Activated T-cell treated with anti-CD3 and anti-CD28 coated beads, Interleukin-2, amount 50 U/mL, for 4 hours (primary cell): ENCODE data around the gene TNPO2. TPM values are rescaled to one million over a fixed set of nuclear protein-coding genes. Genes with fewer than 3 reads are reported as not detected.
"Not testable (repeated sequence)": the region's sequence is repeated elsewhere in the genome, so short reads cannot be mapped to it uniquely, and the experiment has no call there.

Experiments used
- ATAC-seq, 2 donors: fragments of 200-7000 bp; cut with Tn5 transposase; one replicate each; pipeline ENCODE4 v1.10.0; 2021
- DNase-seq: peaks from one replicate; pipeline ENCODE4 v3.0.0-alpha.2; 2020
- H3K27me3 Mint-ChIP-seq: one replicate; pipeline ENCODE4 v1.8.0; 2021; ENCODE audit warnings: low read depth, mixed read lengths
- H3K36me3 Mint-ChIP-seq: one replicate; pipeline ENCODE4 v1.8.0; 2022; ENCODE audit warnings: mixed read lengths; ENCODE audit not compliant: insufficient read depth
- H3K4me1 Mint-ChIP-seq: one replicate; pipeline ENCODE4 v1.8.0; 2021; ENCODE audit warnings: low read depth, mixed read lengths
- H3K4me3 Mint-ChIP-seq: one replicate; pipeline ENCODE4 v1.8.0; 2021; ENCODE audit warnings: mild to moderate bottlenecking, moderate library complexity, mixed read lengths
- H3K9me3 Mint-ChIP-seq: one replicate; pipeline ENCODE4 v1.8.0; 2021; ENCODE audit warnings: mixed read lengths
- total RNA-seq, 3 donors: library from RNA; stranded (reverse); gene quantifications; one replicate each; pipeline ENCODE4 v1.2.1, GENCODE V29; 2021

The TNPO2 gene
- total RNA-seq, 3 donors from 2014 or later = 223 to 236 (median 232) TPM

DNA sequence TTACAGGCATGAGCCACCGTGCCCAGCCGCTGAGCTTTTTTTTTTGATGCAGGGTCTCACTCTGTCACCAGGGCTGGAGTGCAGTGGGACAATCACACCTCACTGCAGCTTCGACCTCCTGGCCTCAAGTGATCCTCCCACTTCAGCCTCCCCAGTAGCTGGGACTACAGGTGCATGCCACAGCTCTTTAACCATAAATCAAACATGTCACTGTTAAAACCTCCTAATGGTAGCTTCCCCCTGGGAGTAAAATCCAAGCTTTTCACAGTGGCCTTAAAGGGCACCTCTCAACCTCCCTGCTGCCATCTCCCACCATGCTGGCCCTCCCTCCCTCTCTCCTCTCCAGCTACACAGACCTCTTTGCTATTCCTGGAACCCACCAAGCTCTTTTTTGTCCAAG is 37.9 kb downstream of the TNPO2 start:
- peaks cover 5% of the 10 kb centered on the region for H3K4me1 Mint-ChIP-seq
- no peak overlapping the region for H3K4me3 Mint-ChIP-seq
- no peak for ATAC-seq
- H3K9me3 Mint-ChIP-seq = no peaks in the 10 kb centered on the region
- DNase-seq = no peak
- H3K36me3 Mint-ChIP-seq = peaks cover 5% of the 10 kb centered on the region
- no peaks in the 10 kb centered on the region for H3K27me3 Mint-ChIP-seq

DNA sequence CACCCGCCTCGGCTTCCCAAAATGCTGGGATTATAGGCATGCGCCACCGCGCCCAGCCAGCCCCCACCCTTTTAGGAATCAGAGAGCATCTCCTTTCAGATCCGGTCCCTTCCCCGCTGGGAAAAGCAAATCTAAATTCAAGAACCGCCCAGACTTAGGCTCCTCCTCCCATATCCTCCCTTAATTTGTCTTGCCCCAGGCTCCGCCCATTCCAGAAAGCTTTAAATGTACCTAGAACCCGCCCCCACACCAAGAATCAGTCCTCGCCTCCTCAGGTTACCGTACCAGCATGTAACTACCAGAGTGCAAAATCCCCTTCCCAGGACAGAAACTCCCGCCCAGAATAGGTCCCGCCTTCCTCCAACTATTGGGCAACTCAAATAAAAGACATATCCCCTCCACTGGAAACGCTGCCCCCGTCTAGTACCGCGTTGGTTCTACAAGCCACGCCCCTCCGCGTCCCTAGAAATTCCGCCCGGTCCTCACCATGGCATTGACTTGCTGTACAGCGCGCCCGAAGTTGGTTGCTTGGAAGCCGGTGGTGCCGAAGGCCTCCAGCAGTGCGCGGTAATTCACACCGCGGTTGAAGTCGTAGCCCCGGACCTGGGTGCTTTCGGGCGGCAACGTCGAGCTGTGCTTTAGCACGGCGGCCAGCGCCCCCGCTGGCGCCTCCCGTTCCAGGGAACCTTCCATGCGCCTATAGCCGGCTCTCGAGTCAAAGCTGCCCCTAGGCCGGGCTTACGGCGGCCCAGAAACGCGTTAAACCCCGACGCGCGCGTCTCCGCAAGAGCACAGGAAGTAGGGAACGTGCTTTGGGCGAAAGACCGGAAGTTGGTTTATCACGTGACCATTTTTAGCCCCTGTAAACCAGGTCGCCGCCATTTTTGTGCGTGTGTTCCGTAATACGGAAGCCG is 42.4 kb downstream of the TNPO2 start, which contains the start of gene DHPS:
Gene DHPS, minus strand, starts transcription at position 807 of the 914 bp plus-strand sequence. Its CDS starts 114 bp downstream, at position 693.
- Mint-ChIP-seq H3K4me1 (peaks cover 27% of the 10 kb centered on the region), H3K4me3 (peak within 1 kb of the TSS; percentile 99), H3K9me3 (no peaks in the 10 kb centered on the region), H3K36me3 (peaks cover 28% of the 10 kb centered on the region), H3K27me3 (no peaks in the 10 kb centered on the region)
- peak; percentile 83 for DNase-seq
- ATAC-seq = peak; percentile 89

- Mint-ChIP-seq H3K27me3 (no peaks in the 10 kb centered on the region), H3K36me3 (peaks cover 33% of the 10 kb centered on the region), H3K9me3 (no peaks in the 10 kb centered on the region), H3K4me3 (peak overlapping the region; percentile 99), H3K4me1 (peaks cover 28% of the 10 kb centered on the region)
- ATAC-seq = no peak
- DNase-seq = no peak
These were observed 43.7 kb downstream of the TNPO2 start for GRCh38 chr19:12680034-12680433.

- not testable (repeated sequence) for ATAC-seq, DNase-seq, H3K4me3 Mint-ChIP-seq, H3K27me3 Mint-ChIP-seq, H3K9me3 Mint-ChIP-seq
- Mint-ChIP-seq H3K4me1 (peaks cover 28% of the 10 kb centered on the region), H3K36me3 (peaks cover 38% of the 10 kb centered on the region)
These were observed 45.7 kb downstream of the TNPO2 start for GRCh38 chr19:12678039-12678438.

- no peak for ATAC-seq
These were observed 46.8 kb downstream of the TNPO2 start for GRCh38 chr19:12676928-12677327.

DNA sequence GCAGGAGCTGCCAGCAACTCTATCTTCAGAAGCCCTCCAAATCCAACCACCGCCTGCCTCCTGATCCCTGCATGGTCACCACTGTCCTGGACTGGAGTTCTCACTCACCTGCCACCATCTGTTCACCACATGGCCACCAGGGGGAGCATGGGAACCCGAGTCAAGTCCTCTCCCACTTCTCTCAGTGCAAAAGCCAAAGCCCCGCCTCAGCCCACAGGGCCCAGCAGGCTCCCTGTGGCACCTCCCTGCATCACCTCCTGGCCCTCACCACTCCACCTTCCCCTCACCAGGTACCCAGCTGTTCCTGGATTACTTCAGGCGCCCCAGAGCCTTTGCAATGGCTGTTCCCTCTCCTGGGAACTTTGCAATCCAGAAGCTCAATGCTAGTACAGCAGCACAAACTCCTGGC is 47.3 kb downstream of the TNPO2 start:
- Mint-ChIP-seq H3K36me3 (peaks cover 44% of the 10 kb centered on the region), H3K4me1 (peaks cover 32% of the 10 kb centered on the region), H3K9me3 (no peaks in the 10 kb centered on the region), H3K4me3 (no peak overlapping the region), H3K27me3 (no peaks in the 10 kb centered on the region)
- DNase-seq (peak; percentile 86), ATAC-seq (peak; percentile 47 to 51)

More at GRCh38 chr19:12676928-12677327, 46.8 kb downstream of the TNPO2 start:
- H3K27me3 Mint-ChIP-seq = no peaks in the 10 kb centered on the region
- H3K36me3 Mint-ChIP-seq = peaks cover 43% of the 10 kb centered on the region
- H3K9me3 Mint-ChIP-seq = no peaks in the 10 kb centered on the region
- no peak overlapping the region for H3K4me3 Mint-ChIP-seq
- no peak for DNase-seq
- H3K4me1 Mint-ChIP-seq = peaks cover 30% of the 10 kb centered on the region

DNA sequence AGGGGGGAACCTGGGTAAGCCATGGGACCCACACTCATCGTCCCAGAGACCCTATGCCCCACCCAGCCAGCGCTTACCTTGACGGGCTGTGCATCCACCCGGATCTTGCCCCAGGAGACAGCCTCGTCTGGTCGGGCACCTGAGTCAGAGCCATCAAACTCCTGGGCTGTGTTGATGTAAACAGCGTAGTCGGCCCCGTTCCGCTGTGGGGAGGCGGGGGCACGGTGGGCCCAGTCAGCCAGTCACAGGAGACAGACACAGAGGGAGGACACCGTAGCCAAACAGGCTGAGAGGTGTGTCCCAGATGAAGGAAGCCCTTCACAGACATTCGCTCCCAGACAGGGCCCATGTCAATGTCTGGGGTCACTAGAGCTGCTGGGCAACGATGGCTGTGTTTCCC is 47.8 kb downstream of the TNPO2 start:
- H3K36me3 Mint-ChIP-seq = peaks cover 41% of the 10 kb centered on the region
- no peak for ATAC-seq
- H3K4me3 Mint-ChIP-seq = no peak overlapping the region

GRCh38 chr19:12675399-12675798 is 48.3 kb downstream of the TNPO2 start:
- no peaks in the 10 kb centered on the region for H3K27me3 Mint-ChIP-seq
- H3K9me3 Mint-ChIP-seq = no peaks in the 10 kb centered on the region
- DNase-seq = no peak
- H3K36me3 Mint-ChIP-seq = peaks cover 40% of the 10 kb centered on the region
- no peak for ATAC-seq
- peaks cover 26% of the 10 kb centered on the region for H3K4me1 Mint-ChIP-seq
- H3K4me3 Mint-ChIP-seq = no peak overlapping the region

More for the DNA sequence above, 47.8 kb downstream of the TNPO2 start:
- no peak for DNase-seq
- H3K27me3 Mint-ChIP-seq = no peaks in the 10 kb centered on the region
- H3K9me3 Mint-ChIP-seq = no peaks in the 10 kb centered on the region
- peaks cover 28% of the 10 kb centered on the region for H3K4me1 Mint-ChIP-seq

- peaks cover 32% of the 10 kb centered on the region for H3K36me3 Mint-ChIP-seq
- DNase-seq (no peak), ATAC-seq (no peak)
- H3K27me3 Mint-ChIP-seq = no peaks in the 10 kb centered on the region
- no peak overlapping the region for H3K4me3 Mint-ChIP-seq
- H3K4me1 Mint-ChIP-seq = peaks cover 30% of the 10 kb centered on the region
- H3K9me3 Mint-ChIP-seq = no peaks in the 10 kb centered on the region
These were observed 51.0 kb downstream of the TNPO2 start for GRCh38 chr19:12672744-12673143.

DNA sequence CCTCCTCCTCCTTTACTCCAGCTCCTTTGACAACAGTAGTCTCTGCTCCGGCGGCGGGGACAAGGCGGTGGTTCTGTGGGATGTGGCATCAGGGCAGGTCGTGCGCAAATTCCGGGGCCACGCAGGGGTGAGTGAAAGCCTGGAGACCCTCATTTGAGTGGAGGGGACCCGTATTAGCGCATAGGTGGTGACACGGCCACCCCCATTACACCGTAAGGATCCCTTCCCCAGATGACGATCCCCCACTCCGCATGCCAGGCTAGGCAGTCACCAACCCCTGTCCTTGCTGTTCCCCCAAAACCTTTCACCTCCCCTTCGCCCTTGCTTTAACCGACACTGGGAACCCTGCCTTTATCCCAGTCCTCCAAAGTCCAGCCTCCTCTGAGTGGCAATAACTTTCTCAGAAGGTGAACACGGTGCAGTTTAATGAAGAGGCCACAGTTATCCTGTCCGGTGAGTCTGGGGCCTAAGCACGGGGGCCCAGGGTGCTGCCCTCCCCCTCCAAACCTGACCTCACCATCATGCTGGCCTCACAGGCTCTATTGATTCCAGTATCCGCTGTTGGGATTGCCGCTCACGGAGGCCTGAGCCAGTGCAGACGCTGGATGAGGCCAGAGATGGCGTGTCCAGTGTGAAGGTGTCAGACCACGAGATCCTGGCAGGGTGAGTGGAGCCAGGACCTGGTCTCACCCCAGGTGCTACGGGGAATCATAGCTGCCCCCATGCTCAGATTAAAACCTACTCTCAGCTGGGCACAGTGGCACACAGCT is 53.4 kb downstream of the TNPO2 start:
- DNase-seq (no peak), ATAC-seq (no peak)
- no peaks in the 10 kb centered on the region for H3K9me3 Mint-ChIP-seq
- H3K4me3 Mint-ChIP-seq = peak overlapping the region; percentile 94
- no peaks in the 10 kb centered on the region for H3K27me3 Mint-ChIP-seq
- H3K4me1 Mint-ChIP-seq = peaks cover 38% of the 10 kb centered on the region
- peaks cover 16% of the 10 kb centered on the region for H3K36me3 Mint-ChIP-seq

- no peaks in the 10 kb centered on the region for H3K27me3 Mint-ChIP-seq
- H3K4me3 Mint-ChIP-seq = peak overlapping the region; percentile 94
- H3K4me1 Mint-ChIP-seq = peaks cover 46% of the 10 kb centered on the region
- peaks cover 16% of the 10 kb centered on the region for H3K36me3 Mint-ChIP-seq
- peak; percentile 68 for DNase-seq
- ATAC-seq = peak; percentile 26 to 32
- H3K9me3 Mint-ChIP-seq = no peaks in the 10 kb centered on the region
These were observed 54.2 kb downstream of the TNPO2 start for GRCh38 chr19:12669270-12670158.

GRCh38 chr19:12668932-12669269 is 54.8 kb downstream of the TNPO2 start:
- no peaks in the 10 kb centered on the region for H3K27me3 Mint-ChIP-seq
- no peaks in the 10 kb centered on the region for H3K9me3 Mint-ChIP-seq
- peaks cover 50% of the 10 kb centered on the region for H3K4me1 Mint-ChIP-seq
- peak; percentile 65 for DNase-seq
- peak; percentile 18 to 24 for ATAC-seq
- H3K36me3 Mint-ChIP-seq = peaks cover 16% of the 10 kb centered on the region
- H3K4me3 Mint-ChIP-seq = peak overlapping the region; percentile 94

DNA sequence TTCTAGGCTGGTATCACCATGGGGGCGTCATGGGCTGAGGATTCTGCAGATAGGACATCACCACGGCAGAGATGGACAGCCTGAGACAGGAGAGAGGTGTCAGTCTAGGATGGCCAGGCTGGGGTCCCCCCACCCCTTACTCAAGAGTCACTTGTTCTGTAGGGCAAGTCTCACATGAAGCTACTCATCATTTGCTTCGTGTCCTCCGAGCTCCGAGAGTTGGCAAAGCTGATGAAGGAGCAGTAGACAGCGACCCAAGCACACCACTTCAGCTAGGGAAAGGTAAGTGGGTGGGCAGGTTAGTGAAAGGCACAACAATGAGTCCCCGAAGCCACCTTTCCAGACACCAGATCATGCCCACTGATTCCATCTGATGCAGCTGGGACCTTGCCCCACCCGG is 55.4 kb downstream of the TNPO2 start:
- ATAC-seq (no peak), DNase-seq (no peak)
- H3K27me3 Mint-ChIP-seq = no peaks in the 10 kb centered on the region
- H3K4me3 Mint-ChIP-seq = peak overlapping the region; percentile 94
- H3K9me3 Mint-ChIP-seq = no peaks in the 10 kb centered on the region
- peaks cover 20% of the 10 kb centered on the region for H3K36me3 Mint-ChIP-seq
- peaks cover 50% of the 10 kb centered on the region for H3K4me1 Mint-ChIP-seq
